HG03354 (cell line): ENCODE results near the gene SETD4.
A peak's percentile ranks its signal among the peaks of the same experiment; 100 is the strongest.
"Not testable (repeated sequence)": the region's sequence is repeated elsewhere in the genome, so short reads cannot be mapped to it uniquely, and the experiment has no call there.

Experiments
- ATAC-seq: cut with Tn5 transposase; IDR thresholded peaks from one replicate; pipeline ENCODE4 v1.9.1; 2021; ENCODE audit warnings: mild to moderate bottlenecking; ENCODE audit not compliant: unreplicated experiment, poor library complexity, severe bottlenecking

Gene SETD4

GRCh38 chr21:36079671-36080070, 19.3 kb upstream of the SETD4 start:
- ATAC-seq, result no peak

- no peak for ATAC-seq
Measured at GRCh38 chr21:36079010-36079649, 18.8 kb upstream of the SETD4 start.

GRCh38 chr21:36077758-36078157, 17.4 kb upstream of the SETD4 start:
- ATAC-seq, result no peak

GRCh38 chr21:36076878-36077655, 16.7 kb upstream of the SETD4 start:
- peak; percentile 61 for ATAC-seq

- no peak for ATAC-seq
Measured at GRCh38 chr21:36075953-36076352, 15.6 kb upstream of the SETD4 start.

- ATAC-seq, result no peak
Measured at GRCh38 chr21:36075171-36075570, 14.8 kb upstream of the SETD4 start.

- ATAC-seq, result not testable (repeated sequence)
Measured at GRCh38 chr21:36073911-36074310, 13.6 kb upstream of the SETD4 start.

GRCh38 chr21:36073181-36073580, 12.9 kb upstream of the SETD4 start:
- no peak for ATAC-seq

- no peak for ATAC-seq
Measured at GRCh38 chr21:36072453-36073162, 12.3 kb upstream of the SETD4 start.

- no peak for ATAC-seq
Measured at GRCh38 chr21:36070999-36071398, 10.7 kb upstream of the SETD4 start.

GRCh38 chr21:36069713-36070583, 9.6 kb upstream of the SETD4 start, which contains the start of gene CBR1:
TSS of gene CBR1 (plus strand) at chr21:36070024. CDS start at chr21:36070116, 92 bp downstream.
- ATAC-seq, result peak; percentile 99

- no peak for ATAC-seq
Measured at GRCh38 chr21:36068748-36069398, 8.5 kb upstream of the SETD4 start.

- ATAC-seq, result no peak
Measured at GRCh38 chr21:36065497-36066036, 5.2 kb upstream of the SETD4 start.

GRCh38 chr21:36064085-36064460, 3.7 kb upstream of the SETD4 start:
- no peak for ATAC-seq

- no peak for ATAC-seq
Measured at GRCh38 chr21:36063375-36064084, 3.2 kb upstream of the SETD4 start.

GRCh38 chr21:36061445-36061844, 1.1 kb upstream of the SETD4 start:
- ATAC-seq, result no peak

- peak; percentile 54 for ATAC-seq
Measured at GRCh38 chr21:36059823-36060158, 535 bp downstream of the SETD4 start.

- no peak for ATAC-seq
Measured at GRCh38 chr21:36055551-36055950, 4.8 kb downstream of the SETD4 start.

- no peak for ATAC-seq
Measured at GRCh38 chr21:36053715-36054062, 6.6 kb downstream of the SETD4 start.
